Uterus (tissue), 2 donors: ENCODE data around the gene HSCB.

Experiments
- CTCF ChIP-seq, 4 experiments: fragments of 200-600 bp in 2 of 4; fragments of 450-650 bp in 2 of 4; sonication (generic) in 2 of 4; IDR thresholded peaks; one replicate each; pipeline ENCODE4 v1.5.1; 2016 to 2019; ENCODE audit warnings: antibody characterized with exemption in 4 of 4, mild to moderate bottlenecking in 2 of 4, moderate library complexity in 1 of 4
- POLR2A ChIP-seq, 2 donors: fragments of 450-650 bp; IDR thresholded peaks; one replicate each; pipeline ENCODE4 v1.6.1; 2016; ENCODE audit warnings: antibody characterized with exemption in 2 of 2, mild to moderate bottlenecking in 1 of 2, moderate library complexity in 1 of 2

GRCh38 chr22:28791124-28791523 lies 49.3 kb downstream of the HSCB start:
- no peak for TF ChIP-seq CTCF (IDR thresholded peaks at IDR 0.05)
- no peak for TF ChIP-seq POLR2A (IDR thresholded peaks at IDR 0.05)
